Measurements from ENCODE around the gene PRPF40B.

PRPF40B gene

DNA sequence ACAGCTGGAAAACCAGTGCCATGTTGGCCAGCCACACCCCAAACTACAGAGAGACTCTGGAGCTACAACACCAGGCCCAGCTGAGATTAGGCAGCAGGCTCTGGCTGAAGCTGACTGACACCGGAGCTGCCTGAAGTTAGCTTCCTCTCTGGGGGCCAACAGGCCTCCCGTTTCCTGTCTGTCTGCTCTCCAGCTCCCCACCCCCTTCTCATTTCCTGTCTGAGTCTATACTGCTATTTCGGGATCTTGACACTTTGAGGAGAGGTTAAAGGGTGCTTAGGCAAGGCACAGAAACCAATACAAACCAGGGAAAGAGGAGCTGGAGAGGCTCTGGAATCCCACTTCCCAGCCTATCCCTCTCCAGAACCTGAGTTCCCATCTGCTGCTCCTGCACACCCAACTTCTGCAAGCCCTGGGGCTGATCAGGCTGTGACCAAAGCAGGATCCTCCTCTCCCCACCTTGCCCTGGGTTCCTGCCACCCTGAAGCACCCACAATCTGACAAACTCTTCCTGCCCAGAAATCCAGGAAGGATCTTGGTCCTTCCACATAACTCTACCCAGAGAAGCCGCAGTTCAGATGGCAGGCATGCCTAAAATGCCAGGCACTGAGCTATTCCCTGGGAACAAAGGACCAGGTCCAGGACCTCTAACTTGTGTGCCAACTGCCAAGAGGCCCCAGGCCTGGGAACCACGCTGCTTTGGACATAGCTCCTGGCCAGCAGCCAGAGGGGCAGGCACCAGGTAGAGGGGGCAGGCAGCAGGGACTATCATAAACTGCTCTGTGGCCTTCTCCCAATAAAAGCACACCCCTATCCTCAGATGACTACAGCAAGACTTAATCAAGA is 39.9 kb downstream of the PRPF40B start:
- TF ChIP-seq, protein P1, sequence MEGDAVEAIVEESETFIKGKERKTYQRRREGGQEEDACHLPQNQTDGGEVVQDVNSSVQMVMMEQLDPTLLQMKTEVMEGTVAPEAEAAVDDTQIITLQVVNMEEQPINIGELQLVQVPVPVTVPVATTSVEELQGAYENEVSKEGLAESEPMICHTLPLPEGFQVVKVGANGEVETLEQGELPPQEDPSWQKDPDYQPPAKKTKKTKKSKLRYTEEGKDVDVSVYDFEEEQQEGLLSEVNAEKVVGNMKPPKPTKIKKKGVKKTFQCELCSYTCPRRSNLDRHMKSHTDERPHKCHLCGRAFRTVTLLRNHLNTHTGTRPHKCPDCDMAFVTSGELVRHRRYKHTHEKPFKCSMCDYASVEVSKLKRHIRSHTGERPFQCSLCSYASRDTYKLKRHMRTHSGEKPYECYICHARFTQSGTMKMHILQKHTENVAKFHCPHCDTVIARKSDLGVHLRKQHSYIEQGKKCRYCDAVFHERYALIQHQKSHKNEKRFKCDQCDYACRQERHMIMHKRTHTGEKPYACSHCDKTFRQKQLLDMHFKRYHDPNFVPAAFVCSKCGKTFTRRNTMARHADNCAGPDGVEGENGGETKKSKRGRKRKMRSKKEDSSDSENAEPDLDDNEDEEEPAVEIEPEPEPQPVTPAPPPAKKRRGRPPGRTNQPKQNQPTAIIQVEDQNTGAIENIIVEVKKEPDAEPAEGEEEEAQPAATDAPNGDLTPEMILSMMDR (IDR thresholded peaks at IDR 0.05; ENCODE audit: low read depth, low read length): no peak
- H3K36me3 ChIP-seq: peaks cover 25% of the 10 kb centered on the region
- H3K4me3 ChIP-seq (ENCODE audit: low read depth, low read length): no peak overlapping the region
- no peak for DNase-seq
- no peaks in the 10 kb centered on the region for H3K27me3 ChIP-seq (ENCODE audit: insufficient read depth, low read depth, severe bottlenecking)
- H3K27ac ChIP-seq: no peak overlapping the region
- H3K9me3 ChIP-seq (ENCODE audit: severe bottlenecking): no peaks in the 10 kb centered on the region

DNA sequence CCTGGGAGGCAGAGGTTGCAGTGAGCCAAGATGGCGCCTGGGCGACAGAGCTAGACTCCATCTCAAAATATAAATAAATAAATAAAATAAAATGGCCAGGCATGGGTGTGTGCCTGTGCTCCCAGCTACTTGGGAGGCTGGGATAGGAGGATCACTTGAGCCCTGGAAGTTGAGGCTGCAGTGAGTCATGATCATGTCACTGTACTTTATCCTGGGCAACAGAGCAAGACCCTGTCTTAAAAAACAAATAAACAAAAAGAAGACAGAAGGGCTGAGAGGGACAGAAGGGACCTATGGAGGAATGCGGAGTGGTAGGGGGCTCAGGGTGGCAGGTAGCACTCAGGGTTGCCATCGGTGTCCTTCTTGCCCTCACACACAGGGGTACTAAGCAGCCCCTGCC is 40.8 kb downstream of the PRPF40B start:
- TF ChIP-seq, protein P1 (IDR thresholded peaks at IDR 0.05; ENCODE audit: low read depth, low read length): no peak
- Histone ChIP-seq H3K27ac (no peak overlapping the region), H3K36me3 (peaks cover 23% of the 10 kb centered on the region), H3K4me3 (ENCODE audit: low read depth, low read length) (no peak overlapping the region), H3K9me3 (ENCODE audit: severe bottlenecking) (no peaks in the 10 kb centered on the region), H3K27me3 (ENCODE audit: insufficient read depth, low read depth, severe bottlenecking) (no peaks in the 10 kb centered on the region)
- DNase-seq: no peak

DNA sequence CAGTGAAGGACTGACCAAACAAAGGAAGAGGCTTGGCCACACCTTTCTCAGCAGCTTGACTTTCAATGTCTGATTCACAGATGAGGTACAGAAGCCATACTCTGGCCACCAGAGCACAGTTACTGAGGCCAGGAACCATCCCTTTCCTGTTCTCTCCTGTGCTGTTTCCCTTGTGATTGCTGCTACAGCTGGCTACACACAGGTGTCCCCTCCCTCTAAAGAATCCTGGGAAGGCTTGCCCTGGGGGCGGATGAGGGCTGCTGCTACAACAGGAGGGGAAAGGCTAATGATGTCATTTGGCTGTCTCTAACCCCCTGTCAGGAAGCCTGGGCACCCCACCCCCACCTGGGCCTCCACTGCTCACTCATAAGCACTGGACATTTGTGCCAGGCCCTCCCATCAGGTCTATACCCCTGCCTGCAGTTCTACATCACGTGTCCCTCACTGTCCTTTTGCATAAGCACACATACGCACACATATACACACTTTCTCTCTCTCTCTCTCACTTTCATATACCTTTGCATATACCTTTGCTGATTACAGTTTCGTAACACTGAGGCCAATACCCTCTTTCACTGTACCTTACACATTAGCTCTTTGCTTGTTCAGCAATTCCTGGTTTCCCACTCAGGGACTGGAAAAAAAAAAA is 41.4 kb downstream of the PRPF40B start:
- DNase-seq: no peak
- Histone ChIP-seq H3K4me3 (ENCODE audit: low read depth, low read length) (no peak overlapping the region), H3K27ac (no peak overlapping the region), H3K36me3 (peaks cover 19% of the 10 kb centered on the region), H3K9me3 (ENCODE audit: severe bottlenecking) (no peaks in the 10 kb centered on the region), H3K27me3 (ENCODE audit: insufficient read depth, low read depth, severe bottlenecking) (no peaks in the 10 kb centered on the region)
- TF ChIP-seq, protein P1 (IDR thresholded peaks at IDR 0.05; ENCODE audit: low read depth, low read length): no peak

DNA sequence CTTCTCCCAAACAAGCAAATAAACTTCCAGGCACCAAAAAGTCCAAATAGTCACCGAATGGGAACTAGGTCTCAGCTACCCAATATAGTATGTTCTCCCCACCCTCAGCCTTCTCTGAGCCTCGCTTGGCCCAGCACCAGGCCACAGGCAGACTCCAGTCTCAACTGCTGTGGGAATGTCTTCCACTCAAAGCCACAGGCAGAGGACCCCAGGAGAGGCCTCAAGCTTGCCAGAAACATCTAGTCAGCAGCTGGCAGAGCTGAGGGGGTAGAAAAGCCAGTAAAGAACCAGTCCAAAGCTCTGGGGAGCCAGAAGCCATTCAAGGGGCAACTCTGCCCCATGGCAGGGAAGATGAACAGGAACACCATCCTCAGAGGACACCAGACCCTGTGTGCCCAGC is 42.0 kb downstream of the PRPF40B start:
- Histone ChIP-seq H3K4me3 (ENCODE audit: low read depth, low read length) (no peak overlapping the region), H3K36me3 (peaks cover 16% of the 10 kb centered on the region), H3K9me3 (ENCODE audit: severe bottlenecking) (no peaks in the 10 kb centered on the region), H3K27ac (no peak overlapping the region), H3K27me3 (ENCODE audit: insufficient read depth, low read depth, severe bottlenecking) (no peaks in the 10 kb centered on the region)
- no peak for DNase-seq
- TF ChIP-seq, protein P1 (IDR thresholded peaks at IDR 0.05; ENCODE audit: low read depth, low read length): no peak

DNA sequence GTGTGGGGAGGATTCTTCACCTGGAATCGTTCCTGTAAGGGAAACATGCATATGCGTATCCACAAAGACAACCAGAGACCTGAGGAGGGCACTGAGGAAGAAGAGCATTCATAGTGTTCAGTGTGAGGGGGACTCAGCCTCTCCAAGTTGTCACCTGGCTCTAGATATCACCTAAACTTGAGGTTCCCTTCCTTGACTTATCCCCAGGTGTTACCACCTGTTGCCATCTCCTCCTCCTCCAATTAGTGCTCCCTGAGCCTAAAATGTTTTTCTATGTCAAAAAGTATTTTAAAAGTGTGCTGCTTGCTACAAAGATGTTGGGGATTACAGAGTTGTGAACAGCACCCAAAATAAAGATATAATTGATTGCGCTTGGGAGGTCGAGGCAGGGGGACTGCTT is 42.8 kb downstream of the PRPF40B start:
- H3K36me3 ChIP-seq: peaks cover 9% of the 10 kb centered on the region
- no peaks in the 10 kb centered on the region for H3K9me3 ChIP-seq (ENCODE audit: severe bottlenecking)
- no peak overlapping the region for H3K27ac ChIP-seq
- no peak for DNase-seq
- no peaks in the 10 kb centered on the region for H3K27me3 ChIP-seq (ENCODE audit: insufficient read depth, low read depth, severe bottlenecking)
- TF ChIP-seq, protein P1 (IDR thresholded peaks at IDR 0.05; ENCODE audit: low read depth, low read length): no peak
- no peak overlapping the region for H3K4me3 ChIP-seq (ENCODE audit: low read depth, low read length)

Data from WERI-Rb-1 (cell line).